Caco-2 (cell line): ENCODE results near the gene MAGI1. TPM values are rescaled to one million over a fixed set of nuclear protein-coding genes. Genes with fewer than 3 reads are reported as not detected.

ENCODE experiments used
- BruUV-seq: library from RNA; stranded (reverse); fragments of 400-500 nt; replicated peaks from 2 replicates; lab custom pipeline; 2021; lab: Mats Ljungman, UMichigan
- CTCF ChIA-PET: fragments of 300-600 bp; sonication (Branson Sonifier 250); formaldehyde crosslinking; loops from one replicate; lab custom pipeline; 2022; ENCODE audit warnings: antibody characterized with exemption; lab: Charles Lee
- POLR2A ChIA-PET: fragments of 300-600 bp; sonication (Branson Sonifier 250); formaldehyde crosslinking; loops from one replicate; lab custom pipeline; 2022; ENCODE audit warnings: antibody characterized with exemption; lab: Charles Lee
- DNase-seq, 2 experiments: peaks; one replicate each; pipeline versions ENCODE4 v3.0.0 to v3.0.0-alpha.2; 2020 to 2022
- H3K27me3 ChIP-seq: replicated peaks from 2 replicates; pipeline ENCODE4 v1.6.0; 2011; ENCODE audit warnings: low read length; ENCODE audit not compliant: control insufficient read depth, insufficient read depth
- H3K36me3 ChIP-seq: 2 replicates; pipeline ENCODE4 v1.5.1; 2011; ENCODE audit warnings: low read length; ENCODE audit not compliant: control insufficient read depth, insufficient read depth
- H3K4me1 ChIP-seq: fragments of 250-450 bp; sonication (Bioruptor Pico); 2 replicates; pipeline ENCODE4 v1.5.1; 2020; ENCODE audit warnings: mild to moderate bottlenecking
- H3K4me3 ChIP-seq: 2 replicates; pipeline ENCODE4 v1.5.1; 2011; ENCODE audit warnings: low read depth, mild to moderate bottlenecking, control low read depth, low read length
- H3K9me3 ChIP-seq: fragments of 250-450 bp; sonication (Bioruptor Pico); 2 replicates; pipeline ENCODE4 v1.5.1; 2020; ENCODE audit warnings: mild to moderate bottlenecking, moderate library complexity
- H3K27ac Mint-ChIP-seq: one replicate; pipeline ENCODE4 v1.8.0; 2022; ENCODE audit warnings: mixed read lengths; ENCODE audit not compliant: unreplicated experiment
- H3K27me3 Mint-ChIP-seq: one replicate; pipeline ENCODE4 v1.8.0; 2022; ENCODE audit warnings: mixed read lengths; ENCODE audit not compliant: insufficient read depth, unreplicated experiment
- H3K36me3 Mint-ChIP-seq: one replicate; pipeline ENCODE4 v1.8.0; 2022; ENCODE audit warnings: mild to moderate bottlenecking, mixed read lengths; ENCODE audit not compliant: insufficient read depth, unreplicated experiment
- H3K4me1 Mint-ChIP-seq: one replicate; pipeline ENCODE4 v1.8.0; 2022; ENCODE audit warnings: low read depth, mixed read lengths; ENCODE audit not compliant: unreplicated experiment
- H3K4me3 Mint-ChIP-seq: one replicate; pipeline ENCODE4 v1.8.0; 2022; ENCODE audit warnings: mild to moderate bottlenecking, moderate library complexity, mixed read lengths; ENCODE audit not compliant: unreplicated experiment
- H3K9me3 Mint-ChIP-seq: one replicate; pipeline ENCODE4 v1.8.0; 2022; ENCODE audit warnings: mixed read lengths; ENCODE audit not compliant: unreplicated experiment
- intact Hi-C: fragments of 100-400 bp; cut with micrococcal nuclease; formaldehyde crosslinking; loops from one replicate; pipeline ENCODE4 v1.10.0; 2022; ENCODE audit not compliant: unreplicated experiment
- total RNA-seq: library from RNA; stranded (reverse); gene quantifications from 2 replicates; pipeline ENCODE4 v1.2.3, GENCODE V29; 2022
- TF ChIP-seq, protein P1 (sequence below), 2 experiments: fragments of 200-600 bp in 1 of 2; IDR thresholded peaks; 1 replicate in 1 of 2; 2 replicates in 1 of 2; pipeline versions ENCODE4 v1.5.1 to v1.8.0; 2011 to 2022; ENCODE audit warnings: antibody characterized with exemption in 1 of 2, control low read depth in 1 of 2, inconsistent platforms in 1 of 2, low read depth in 1 of 2, low read length in 1 of 2, mild to moderate bottlenecking in 1 of 2, moderate library complexity in 1 of 2; ENCODE audit not compliant: insufficient read depth in 1 of 2, severe bottlenecking in 1 of 2, unreplicated experiment in 1 of 2

Gene MAGI1
- total RNA-seq, 1 experiment from 2014 or later, result 64.9 TPM

DNA sequence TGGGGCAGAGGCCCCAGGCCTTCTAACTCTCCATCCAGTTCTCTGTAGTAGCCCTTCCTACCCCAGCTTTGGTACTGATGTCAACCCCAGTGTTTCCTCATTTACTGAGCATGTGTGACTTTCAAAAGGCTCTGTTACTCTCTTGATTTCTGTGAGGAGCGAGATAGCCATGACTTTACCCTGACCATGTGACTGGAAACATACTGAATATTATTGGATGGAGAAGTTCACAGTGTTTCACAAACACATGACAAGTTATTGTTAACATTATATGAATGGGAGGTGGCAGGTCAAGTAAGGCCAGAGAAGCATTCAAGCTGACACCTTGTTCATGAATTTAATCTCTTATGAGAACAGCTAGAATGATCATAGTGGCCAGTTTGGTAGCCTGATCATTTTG lies 53.7 kb downstream of the MAGI1 start:
- Mint-ChIP-seq H3K27ac (no peak overlapping the region), H3K27me3 (no peaks in the 10 kb centered on the region), H3K36me3 (peaks cover 33% of the 10 kb centered on the region), H3K4me3 (no peak overlapping the region), H3K9me3 (no peaks in the 10 kb centered on the region), H3K4me1 (peaks cover 7% of the 10 kb centered on the region)
- no peaks in the 10 kb centered on the region for H3K9me3 ChIP-seq
- intact Hi-C loops, result no loop called here
- CTCF ChIA-PET, result no interaction called here
- POLR2A ChIA-PET, result no interaction called here
- H3K4me1 ChIP-seq, result 0 out of 2 replicates have a peak, but pooled peaks cover under 1% of the 10 kb centered on the region
- BruUV-seq, result no TSS peak
- TF ChIP-seq, protein P1, sequence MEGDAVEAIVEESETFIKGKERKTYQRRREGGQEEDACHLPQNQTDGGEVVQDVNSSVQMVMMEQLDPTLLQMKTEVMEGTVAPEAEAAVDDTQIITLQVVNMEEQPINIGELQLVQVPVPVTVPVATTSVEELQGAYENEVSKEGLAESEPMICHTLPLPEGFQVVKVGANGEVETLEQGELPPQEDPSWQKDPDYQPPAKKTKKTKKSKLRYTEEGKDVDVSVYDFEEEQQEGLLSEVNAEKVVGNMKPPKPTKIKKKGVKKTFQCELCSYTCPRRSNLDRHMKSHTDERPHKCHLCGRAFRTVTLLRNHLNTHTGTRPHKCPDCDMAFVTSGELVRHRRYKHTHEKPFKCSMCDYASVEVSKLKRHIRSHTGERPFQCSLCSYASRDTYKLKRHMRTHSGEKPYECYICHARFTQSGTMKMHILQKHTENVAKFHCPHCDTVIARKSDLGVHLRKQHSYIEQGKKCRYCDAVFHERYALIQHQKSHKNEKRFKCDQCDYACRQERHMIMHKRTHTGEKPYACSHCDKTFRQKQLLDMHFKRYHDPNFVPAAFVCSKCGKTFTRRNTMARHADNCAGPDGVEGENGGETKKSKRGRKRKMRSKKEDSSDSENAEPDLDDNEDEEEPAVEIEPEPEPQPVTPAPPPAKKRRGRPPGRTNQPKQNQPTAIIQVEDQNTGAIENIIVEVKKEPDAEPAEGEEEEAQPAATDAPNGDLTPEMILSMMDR (IDR thresholded peaks at IDR 0.05; ENCODE audit: insufficient read depth in 1 of 2, low read depth in 1 of 2, low read length in 1 of 2, severe bottlenecking in 1 of 2, unreplicated experiment in 1 of 2), result no peak
- no peaks in the 10 kb centered on the region for H3K27me3 ChIP-seq
- no peaks in the 10 kb centered on the region for H3K36me3 ChIP-seq
- H3K4me3 ChIP-seq, result no peak overlapping the region
- no peak for DNase-seq

DNA sequence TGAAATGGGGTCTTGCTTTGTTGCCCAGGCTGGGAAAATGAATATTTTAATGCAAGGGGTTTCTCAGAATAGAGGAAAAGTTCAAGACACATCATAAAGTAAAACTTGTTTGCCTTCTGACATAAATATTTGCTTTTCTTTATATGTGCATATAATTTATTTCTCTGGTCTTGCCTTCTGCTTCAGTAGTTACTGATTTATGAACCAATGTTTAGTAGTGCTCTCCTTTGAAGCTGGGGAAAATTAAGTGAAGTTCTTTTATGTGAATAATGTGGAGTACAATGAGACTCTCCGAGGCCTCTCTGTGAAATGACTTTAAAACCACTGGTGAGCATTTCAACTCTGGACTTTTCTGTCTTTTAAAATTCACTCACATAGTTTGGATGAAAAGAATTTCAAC lies 55.6 kb downstream of the MAGI1 start:
- H3K27me3 Mint-ChIP-seq, result no peaks in the 10 kb centered on the region

DNA sequence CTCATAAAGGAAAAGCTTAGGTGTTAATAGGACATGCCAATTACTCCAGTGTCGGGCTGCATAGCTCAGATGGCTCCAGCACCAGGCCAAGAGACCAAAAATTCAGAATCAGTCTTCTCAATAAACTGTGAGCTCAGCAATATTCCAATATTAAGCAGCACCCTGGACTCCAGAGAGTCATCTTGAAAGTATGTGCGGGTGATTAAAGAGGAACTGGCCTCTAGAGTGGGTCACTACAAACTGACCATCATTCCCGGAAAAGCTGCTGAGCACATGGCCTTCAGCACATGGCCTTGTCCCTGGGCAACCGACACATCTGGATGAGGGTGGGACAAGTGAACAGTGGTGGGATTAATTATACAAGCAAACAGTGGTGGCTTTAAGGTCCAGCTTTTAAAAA lies 59.0 kb downstream of the MAGI1 start:
- no peaks in the 10 kb centered on the region for H3K27me3 Mint-ChIP-seq
- no TSS peak for BruUV-seq
- TF ChIP-seq, protein P1 (IDR thresholded peaks at IDR 0.05; ENCODE audit: insufficient read depth in 1 of 2, low read depth in 1 of 2, low read length in 1 of 2, severe bottlenecking in 1 of 2, unreplicated experiment in 1 of 2), result no peak
- no peaks in the 10 kb centered on the region for H3K9me3 Mint-ChIP-seq
- H3K9me3 ChIP-seq, result no peaks in the 10 kb centered on the region
- POLR2A ChIA-PET, result no interaction called here
- CTCF ChIA-PET, result interaction anchor here (0.7 kb wide), 1 partner anchor 484 kb away, joined by 6 read pairs; no protein-coding TSS in a partner anchor
- intact Hi-C loops, result no loop called here
- no peak overlapping the region for H3K27ac Mint-ChIP-seq
- no peaks in the 10 kb centered on the region for H3K27me3 ChIP-seq
- DNase-seq, result no peak
- H3K4me1 Mint-ChIP-seq, result peaks cover 7% of the 10 kb centered on the region
- peaks cover 33% of the 10 kb centered on the region for H3K36me3 Mint-ChIP-seq
- H3K36me3 ChIP-seq, result no peaks in the 10 kb centered on the region
- H3K4me1 ChIP-seq, result no peaks in the 10 kb centered on the region
- H3K4me3 ChIP-seq, result no peak overlapping the region
- no peak overlapping the region for H3K4me3 Mint-ChIP-seq

More for the DNA sequence above, 55.6 kb downstream of the MAGI1 start:
- ChIA-PET POLR2A (no interaction called here), CTCF (no interaction called here)
- no peaks in the 10 kb centered on the region for H3K9me3 Mint-ChIP-seq
- no peak for DNase-seq
- no peak overlapping the region for H3K4me3 Mint-ChIP-seq
- TF ChIP-seq, protein P1 (IDR thresholded peaks at IDR 0.05; ENCODE audit: insufficient read depth in 1 of 2, low read depth in 1 of 2, low read length in 1 of 2, severe bottlenecking in 1 of 2, unreplicated experiment in 1 of 2), result no peak
- intact Hi-C loops, result loop anchor here (1.0 kb wide), 1 partner anchor 30 kb away; no protein-coding TSS in a partner anchor
- BruUV-seq, result no TSS peak
- H3K4me1 ChIP-seq, result no peaks in the 10 kb centered on the region
- no peaks in the 10 kb centered on the region for H3K27me3 ChIP-seq
- no peak overlapping the region for H3K27ac Mint-ChIP-seq
- H3K4me3 ChIP-seq, result no peak overlapping the region
- no peaks in the 10 kb centered on the region for H3K9me3 ChIP-seq
- peaks cover 33% of the 10 kb centered on the region for H3K36me3 Mint-ChIP-seq
- no peaks in the 10 kb centered on the region for H3K36me3 ChIP-seq
- H3K4me1 Mint-ChIP-seq, result peaks cover 7% of the 10 kb centered on the region
